Ishikawa (cell line): ENCODE data around the gene RAP1GAP2.

Experiments
- CEBPB ChIP-seq: IDR thresholded peaks from 2 replicates; pipeline ENCODE4 v1.6.1; 2012
- EGR1 ChIP-seq: IDR thresholded peaks from 2 replicates; pipeline ENCODE4 v1.6.1; 2012
- EP300 ChIP-seq: IDR thresholded peaks from 2 replicates; pipeline ENCODE4 v1.6.1; 2012; ENCODE audit warnings: borderline replicate concordance
- FOXM1 ChIP-seq: IDR thresholded peaks from 2 replicates; pipeline ENCODE4 v1.6.1; 2012; ENCODE audit warnings: low read depth, borderline replicate concordance
- MAX ChIP-seq: IDR thresholded peaks from 2 replicates; pipeline ENCODE4 v1.6.1; 2012
- NFIC ChIP-seq: IDR thresholded peaks from 2 replicates; pipeline ENCODE4 v1.6.1; 2012
- RAD21 ChIP-seq: IDR thresholded peaks from 2 replicates; pipeline ENCODE4 v1.6.1; 2012; ENCODE audit warnings: low read depth
- TAF1 ChIP-seq: IDR thresholded peaks from 2 replicates; pipeline ENCODE4 v1.6.1; 2012; ENCODE audit warnings: low read depth, mild to moderate bottlenecking
- TCF12 ChIP-seq: IDR thresholded peaks from 2 replicates; pipeline ENCODE4 v1.6.1; 2012; ENCODE audit warnings: low read depth
- TEAD4 ChIP-seq: IDR thresholded peaks from 2 replicates; pipeline ENCODE4 v1.6.1; 2012
- ZBTB7A ChIP-seq: IDR thresholded peaks from 2 replicates; pipeline ENCODE4 v1.6.1; 2012; ENCODE audit warnings: low read depth
- TF ChIP-seq, protein P1 (sequence below): IDR thresholded peaks from 2 replicates; pipeline ENCODE4 v1.6.1; 2012
- TF ChIP-seq, protein P2 (sequence below): IDR thresholded peaks from 2 replicates; pipeline ENCODE4 v1.6.1; 2012; ENCODE audit warnings: low read depth, mild to moderate bottlenecking

- TF ChIP-seq NFIC (no peak), EP300 (no peak), TEAD4 (no peak), RAD21 (no peak), TCF12 (no peak), EGR1 (no peak), MAX (no peak), CEBPB (no peak), ZBTB7A (no peak), FOXM1 (no peak), TAF1 (no peak)
- TF ChIP-seq, protein P1, sequence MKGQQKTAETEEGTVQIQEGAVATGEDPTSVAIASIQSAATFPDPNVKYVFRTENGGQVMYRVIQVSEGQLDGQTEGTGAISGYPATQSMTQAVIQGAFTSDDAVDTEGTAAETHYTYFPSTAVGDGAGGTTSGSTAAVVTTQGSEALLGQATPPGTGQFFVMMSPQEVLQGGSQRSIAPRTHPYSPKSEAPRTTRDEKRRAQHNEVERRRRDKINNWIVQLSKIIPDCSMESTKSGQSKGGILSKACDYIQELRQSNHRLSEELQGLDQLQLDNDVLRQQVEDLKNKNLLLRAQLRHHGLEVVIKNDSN: no peak
- TF ChIP-seq, protein P2, sequence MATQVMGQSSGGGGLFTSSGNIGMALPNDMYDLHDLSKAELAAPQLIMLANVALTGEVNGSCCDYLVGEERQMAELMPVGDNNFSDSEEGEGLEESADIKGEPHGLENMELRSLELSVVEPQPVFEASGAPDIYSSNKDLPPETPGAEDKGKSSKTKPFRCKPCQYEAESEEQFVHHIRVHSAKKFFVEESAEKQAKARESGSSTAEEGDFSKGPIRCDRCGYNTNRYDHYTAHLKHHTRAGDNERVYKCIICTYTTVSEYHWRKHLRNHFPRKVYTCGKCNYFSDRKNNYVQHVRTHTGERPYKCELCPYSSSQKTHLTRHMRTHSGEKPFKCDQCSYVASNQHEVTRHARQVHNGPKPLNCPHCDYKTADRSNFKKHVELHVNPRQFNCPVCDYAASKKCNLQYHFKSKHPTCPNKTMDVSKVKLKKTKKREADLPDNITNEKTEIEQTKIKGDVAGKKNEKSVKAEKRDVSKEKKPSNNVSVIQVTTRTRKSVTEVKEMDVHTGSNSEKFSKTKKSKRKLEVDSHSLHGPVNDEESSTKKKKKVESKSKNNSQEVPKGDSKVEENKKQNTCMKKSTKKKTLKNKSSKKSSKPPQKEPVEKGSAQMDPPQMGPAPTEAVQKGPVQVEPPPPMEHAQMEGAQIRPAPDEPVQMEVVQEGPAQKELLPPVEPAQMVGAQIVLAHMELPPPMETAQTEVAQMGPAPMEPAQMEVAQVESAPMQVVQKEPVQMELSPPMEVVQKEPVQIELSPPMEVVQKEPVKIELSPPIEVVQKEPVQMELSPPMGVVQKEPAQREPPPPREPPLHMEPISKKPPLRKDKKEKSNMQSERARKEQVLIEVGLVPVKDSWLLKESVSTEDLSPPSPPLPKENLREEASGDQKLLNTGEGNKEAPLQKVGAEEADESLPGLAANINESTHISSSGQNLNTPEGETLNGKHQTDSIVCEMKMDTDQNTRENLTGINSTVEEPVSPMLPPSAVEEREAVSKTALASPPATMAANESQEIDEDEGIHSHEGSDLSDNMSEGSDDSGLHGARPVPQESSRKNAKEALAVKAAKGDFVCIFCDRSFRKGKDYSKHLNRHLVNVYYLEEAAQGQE: no peak
These were observed 144.1 kb downstream of the RAP1GAP2 start for GRCh38 chr17:2940352-2940751.
